Bladder microvascular endothelial cell (primary cell): ENCODE results near the gene LGI4. TPM values are rescaled to one million over a fixed set of nuclear protein-coding genes. Genes with fewer than 3 reads are reported as not detected.

Experiments used
- total RNA-seq: library from RNA; depleted of rRNA; stranded (reverse); fragments of >200 nt; gene quantifications from 2 replicates; pipeline ENCODE4 v1.2.3, GENCODE V29; 2014

LGI4 gene
- total RNA-seq: not detected in 2 replicates

GRCh38 chr19:35134601-35135242 is at the start of gene LGI4:
Gene LGI4 (minus strand): TSS chr19:35135059. CDS start chr19:35134680, 379 bp downstream.

GRCh38 chr19:35154525-35155406 is 19.9 kb upstream of the LGI4 start, which contains the start of gene FXYD5:
Gene FXYD5 (plus strand): TSS chr19:35154735. CDS start chr19:35155551, 816 bp downstream.

GRCh38 chr19:35143231-35143715 is 8.4 kb upstream of the LGI4 start, which contains the start of gene FXYD7:
Gene FXYD7 (plus strand): TSS chr19:35143255. CDS start chr19:35143334, 79 bp downstream.

DNA sequence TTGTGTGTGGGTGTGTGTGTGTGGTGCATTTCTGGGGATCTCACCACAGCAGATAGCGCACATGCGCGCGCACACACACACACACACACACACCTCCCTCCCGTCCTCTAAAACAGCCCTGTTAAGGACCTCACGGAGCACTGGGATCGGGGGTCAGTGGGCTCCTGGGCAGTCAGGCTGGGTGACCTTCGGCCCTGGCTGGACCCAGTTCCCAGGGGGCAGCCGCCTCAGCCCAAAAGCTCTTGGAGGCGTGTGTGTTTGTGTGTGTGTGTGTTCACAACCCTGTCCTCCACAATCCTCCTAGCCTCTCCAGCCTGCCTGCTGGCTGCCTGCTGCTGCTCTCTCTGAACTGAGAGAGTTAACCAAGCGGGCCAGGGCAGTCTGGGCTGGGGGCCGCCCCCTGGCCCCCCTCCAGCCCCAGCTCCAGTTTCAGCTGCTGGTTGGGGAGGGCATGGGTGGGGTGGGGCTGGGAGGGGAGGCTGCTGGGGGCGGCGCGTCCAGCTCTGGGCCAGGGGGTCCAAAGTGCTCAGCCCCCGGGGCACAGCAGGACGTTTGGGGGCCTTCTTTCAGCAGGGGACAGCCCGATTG is 3.5 kb upstream of the LGI4 start, which contains the start of gene FXYD1:
Gene FXYD1, plus strand, starts transcription at position 520 of the 588 bp plus-strand sequence. CDS start 1,256 bp downstream, outside the sequence.

GRCh38 chr19:35115177-35115951 is 19.5 kb downstream of the LGI4 start, which contains the start of gene FXYD3:
Gene FXYD3 (plus strand): TSS chr19:35115823. CDS start chr19:35119377, 3,554 bp downstream.

Other genes with a start within 250 kb of the LGI4 start
- gene ZNF30, start 208.2 kb downstream of the LGI4 start, total RNA-seq: 3.6 and 4.8 TPM in 2 replicates
- 29.6 and 51.1 TPM in 2 replicates for gene ZNF792, start 170.8 kb downstream of the LGI4 start, total RNA-seq
- gene GRAMD1A, start 134.7 kb downstream of the LGI4 start, total RNA-seq: 24.9 and 52.8 TPM in 2 replicates
- 5.4 and 5.8 TPM in 2 replicates for gene SCN1B, start 104.6 kb downstream of the LGI4 start, total RNA-seq
- gene HPN, start 93.3 kb downstream of the LGI4 start, total RNA-seq: not detected in 2 replicates
- not detected in 2 replicates for gene FXYD3, start 19.2 kb downstream of the LGI4 start, total RNA-seq
- gene FXYD1, start 3.8 kb upstream of the LGI4 start, total RNA-seq: not detected in 2 replicates
- gene FXYD7, start 8.2 kb upstream of the LGI4 start, total RNA-seq: not detected in 2 replicates
- gene FXYD5, start 19.7 kb upstream of the LGI4 start, total RNA-seq: 12.3 and 18.5 TPM in 2 replicates
- not detected in 2 replicates for gene FAM187B, start 93.7 kb upstream of the LGI4 start, total RNA-seq
- 0.19 and 1.1 TPM in 2 replicates for gene LSR, start 113.9 kb upstream of the LGI4 start, total RNA-seq
- 41.8 and 74.3 TPM in 2 replicates for gene USF2, start 133.9 kb upstream of the LGI4 start, total RNA-seq
- under 0.01 and 0.06 TPM in 2 replicates for gene HAMP, start 147.5 kb upstream of the LGI4 start, total RNA-seq
- 0.69 and 5.0 TPM in 2 replicates for gene MAG, start 157.1 kb upstream of the LGI4 start, total RNA-seq
- 1.6 and 1.7 TPM in 2 replicates for gene CD22, start 194.1 kb upstream of the LGI4 start, total RNA-seq
- not detected in 2 replicates for gene FFAR1, start 212.8 kb upstream of the LGI4 start, total RNA-seq
- gene FFAR3, start 223.4 kb upstream of the LGI4 start, total RNA-seq: 0.19 TPM in 1 of 2 replicates, not detected in the other
- gene GPR42, start 236.0 kb upstream of the LGI4 start, total RNA-seq: not detected in 2 replicates